Measurements from ENCODE around the gene HTN1.
"Not testable (repeated sequence)": the region's sequence is repeated elsewhere in the genome, so short reads cannot be mapped to it uniquely, and the experiment has no call there.

DNA sequence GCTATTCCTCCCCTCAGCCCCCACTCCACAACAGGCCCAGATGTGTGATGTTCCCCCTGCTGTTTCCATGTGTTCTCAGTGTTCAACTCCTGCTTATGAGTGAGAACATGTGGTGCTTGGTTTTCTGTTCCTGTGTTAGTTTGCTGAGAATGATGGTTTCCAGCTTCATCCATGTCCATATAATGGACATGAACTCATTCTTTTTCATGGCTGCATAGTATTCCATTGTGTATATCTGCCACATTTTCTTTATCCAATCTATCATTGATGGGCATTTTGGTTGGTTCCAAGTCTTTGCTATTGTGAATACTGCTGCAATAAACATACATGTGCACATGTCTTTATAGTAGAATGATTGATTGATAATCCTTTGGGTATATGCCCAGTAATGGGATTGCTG, 10.3 kb upstream of the HTN1 start:
- TF ChIP-seq POLR2A, CTCF, POLR2AphosphoS5 (IDR thresholded peaks at IDR 0.05): not testable (repeated sequence)
